Progenitor cell of endocrine pancreas (in vitro differentiated cells): ENCODE data around the gene BTG3. TPM values are rescaled to one million over a fixed set of nuclear protein-coding genes. Genes with fewer than 3 reads are reported as not detected.

ENCODE experiments used
- DNase-seq: peaks from one replicate; pipeline ENCODE4 v3.0.0; 2021; ENCODE audit warnings: low spot score; ENCODE audit not compliant: unreplicated experiment
- H3K27ac Mint-ChIP-seq: 2 replicates; pipeline ENCODE4 v1.8.0; 2021; ENCODE audit warnings: mild to moderate bottlenecking, moderate library complexity, mixed read lengths
- H3K27me3 Mint-ChIP-seq: 2 replicates; pipeline ENCODE4 v1.8.0; 2021; ENCODE audit warnings: mixed read lengths
- H3K36me3 Mint-ChIP-seq: 2 replicates; pipeline ENCODE4 v1.8.0; 2022; ENCODE audit warnings: mixed read lengths; ENCODE audit not compliant: insufficient read depth
- H3K4me1 Mint-ChIP-seq: 2 replicates; pipeline ENCODE4 v1.8.0; 2021; ENCODE audit warnings: low read depth, mixed read lengths
- H3K4me3 Mint-ChIP-seq: 2 replicates; pipeline ENCODE4 v1.8.0; 2021; ENCODE audit warnings: low read depth, mild to moderate bottlenecking, moderate library complexity, mixed read lengths
- H3K9me3 Mint-ChIP-seq: 2 replicates; pipeline ENCODE4 v1.8.0; 2021; ENCODE audit warnings: low read depth, mixed read lengths
- CTCF ChIP-seq: fragments of 200-600 bp; sonication (generic); IDR thresholded peaks from one replicate; pipeline ENCODE4 v1.5.0; 2021; ENCODE audit warnings: antibody characterized with exemption, mild to moderate bottlenecking; ENCODE audit not compliant: unreplicated experiment
- total RNA-seq: library from RNA; stranded (reverse); gene quantifications from 2 replicates; pipeline ENCODE4 v1.2.1, GENCODE V29; 2021

The BTG3 gene
- total RNA-seq, 1 donor from 2014 or later: 29.0 TPM

GRCh38 chr21:17575076-17575475 is 37.6 kb downstream of the BTG3 start:
- H3K36me3 Mint-ChIP-seq: peaks cover 5% of the 10 kb centered on the region
- peaks cover 13% of the 10 kb centered on the region for H3K4me1 Mint-ChIP-seq
- H3K27me3 Mint-ChIP-seq: no peaks in the 10 kb centered on the region
- H3K4me3 Mint-ChIP-seq: no peak overlapping the region
- H3K9me3 Mint-ChIP-seq: no peaks in the 10 kb centered on the region
- no peak overlapping the region for H3K27ac Mint-ChIP-seq
- no peak for TF ChIP-seq CTCF
- DNase-seq: no peak

GRCh38 chr21:17572431-17572830 is 40.3 kb downstream of the BTG3 start:
- Mint-ChIP-seq H3K9me3 (no peaks in the 10 kb centered on the region), H3K4me1 (peaks cover 1% of the 10 kb centered on the region), H3K27me3 (no peaks in the 10 kb centered on the region), H3K36me3 (peaks cover 3% of the 10 kb centered on the region), H3K27ac (no peak overlapping the region), H3K4me3 (no peak overlapping the region)
- no peak for DNase-seq
- TF ChIP-seq CTCF: no peak

- Mint-ChIP-seq H3K4me3 (no peak overlapping the region), H3K9me3 (no peaks in the 10 kb centered on the region), H3K27me3 (no peaks in the 10 kb centered on the region), H3K36me3 (peaks cover 6% of the 10 kb centered on the region), H3K27ac (no peak overlapping the region), H3K4me1 (no peaks in the 10 kb centered on the region)
- no peak for TF ChIP-seq CTCF
- DNase-seq: no peak
Observed at GRCh38 chr21:17570786-17571185, 41.9 kb downstream of the BTG3 start.

- H3K27me3 Mint-ChIP-seq: no peaks in the 10 kb centered on the region
- peak overlapping the region; percentile 26 for H3K27ac Mint-ChIP-seq
- H3K36me3 Mint-ChIP-seq: peaks cover 34% of the 10 kb centered on the region
- no peaks in the 10 kb centered on the region for H3K9me3 Mint-ChIP-seq
- H3K4me1 Mint-ChIP-seq: peaks cover 5% of the 10 kb centered on the region
- TF ChIP-seq CTCF: no peak
- H3K4me3 Mint-ChIP-seq: no peak overlapping the region
- DNase-seq: no peak
Observed at GRCh38 chr21:17560377-17561025, 52.2 kb downstream of the BTG3 start.

- no peak for DNase-seq
- no peaks in the 10 kb centered on the region for H3K27me3 Mint-ChIP-seq
- peaks cover 13% of the 10 kb centered on the region for H3K4me1 Mint-ChIP-seq
- no peak overlapping the region for H3K27ac Mint-ChIP-seq
- peaks cover 24% of the 10 kb centered on the region for H3K36me3 Mint-ChIP-seq
- TF ChIP-seq CTCF: peak; percentile 23
- H3K4me3 Mint-ChIP-seq: no peak overlapping the region
- H3K9me3 Mint-ChIP-seq: no peaks in the 10 kb centered on the region
Observed at GRCh38 chr21:17554679-17555465, 57.8 kb downstream of the BTG3 start.
